SK-N-SH treated with all-trans-retinoic acid at 6 μM for 48 hours (cell line): ENCODE results near the gene CEMP1.

Experiments
- BACH2 ChIP-seq: fragments of 250-450 bp; sonication (Bioruptor Pico); IDR thresholded peaks from 2 replicates; pipeline ENCODE4 v1.9.0; 2021; ENCODE audit warnings: mild to moderate bottlenecking, borderline replicate concordance
- CSDC2 ChIP-seq: fragments of 250-450 bp; sonication (Bioruptor Pico); IDR thresholded peaks from 2 replicates; pipeline ENCODE4 v1.5.0; 2020; ENCODE audit warnings: mild to moderate bottlenecking, moderate library complexity
- CSRNP3 ChIP-seq: fragments of 250-450 bp; sonication (Bioruptor Pico); IDR thresholded peaks from 2 replicates; pipeline ENCODE4 v1.5.1; 2021; ENCODE audit warnings: mild to moderate bottlenecking, moderate library complexity
- ESRRG ChIP-seq: fragments of 250-450 bp; sonication (Bioruptor Pico); IDR thresholded peaks from 2 replicates; pipeline ENCODE4 v1.6.1; 2021; ENCODE audit warnings: mild to moderate bottlenecking
- PATZ1 ChIP-seq: fragments of 250-450 bp; sonication (Bioruptor Pico); IDR thresholded peaks from 2 replicates; pipeline ENCODE4 v1.8.0; 2020; ENCODE audit warnings: mild to moderate bottlenecking, moderate library complexity, borderline replicate concordance
- POU6F1 ChIP-seq: fragments of 250-450 bp; sonication (Bioruptor Pico); IDR thresholded peaks from 2 replicates; pipeline ENCODE4 v1.8.0; 2021; ENCODE audit warnings: low read depth, mild to moderate bottlenecking, moderate library complexity, borderline replicate concordance
- RARB ChIP-seq: fragments of 250-450 bp; sonication (Bioruptor Pico); IDR thresholded peaks from 2 replicates; pipeline ENCODE4 v1.8.0; 2021; ENCODE audit warnings: mild to moderate bottlenecking, moderate library complexity
- TCF4 ChIP-seq: fragments of 250-450 bp; sonication (Bioruptor Pico); IDR thresholded peaks from 2 replicates; pipeline ENCODE4 v1.8.0; 2021; ENCODE audit warnings: mild to moderate bottlenecking, moderate library complexity, borderline replicate concordance
- TOX ChIP-seq: fragments of 250-450 bp; sonication (Bioruptor Pico); IDR thresholded peaks from 2 replicates; pipeline ENCODE4 v1.8.0; 2021; ENCODE audit warnings: mild to moderate bottlenecking, moderate library complexity, borderline replicate concordance
- ZFP30 ChIP-seq: fragments of 450-650 bp; formaldehyde crosslinking; IDR thresholded peaks from 2 replicates; pipeline ENCODE4 v1.5.0; 2022; ENCODE audit warnings: mild to moderate bottlenecking, moderate library complexity
- ZNF565 ChIP-seq: fragments of 450-650 bp; formaldehyde crosslinking; conservative IDR thresholded peaks from 2 replicates; pipeline ENCODE4 v1.5.0; 2020; ENCODE audit warnings: low read depth, mild to moderate bottlenecking, moderate library complexity
- ZNF8 ChIP-seq: fragments of 450-650 bp; formaldehyde crosslinking; IDR thresholded peaks from 2 replicates; pipeline ENCODE4 v1.5.0; 2020; ENCODE audit warnings: mild to moderate bottlenecking, moderate library complexity
- TF ChIP-seq, protein P1 (sequence below): fragments of 250-450 bp; sonication (Bioruptor Pico); IDR thresholded peaks from 2 replicates; pipeline ENCODE4 v1.5.1; 2020; ENCODE audit warnings: low read depth, mild to moderate bottlenecking, moderate library complexity

DNA sequence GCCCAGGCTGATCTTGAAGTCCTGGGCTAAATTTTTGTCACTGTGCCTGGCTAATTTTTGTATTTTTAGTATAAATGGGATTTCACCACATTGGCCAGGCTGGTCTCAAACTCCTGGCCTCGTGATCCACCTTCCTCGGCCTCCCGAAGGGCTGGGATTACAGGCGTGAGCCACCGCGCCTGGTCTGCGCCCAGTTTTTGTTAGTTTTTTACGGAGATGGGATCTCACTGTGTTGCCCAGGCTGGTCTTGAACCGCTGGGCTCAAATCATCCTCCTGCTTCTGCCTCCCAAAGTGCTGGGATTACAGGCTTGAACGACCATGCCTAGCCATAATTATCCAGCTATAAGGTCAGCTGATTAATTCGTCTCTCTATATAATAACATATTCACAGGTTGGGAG, 2.7 kb upstream of the CEMP1 start:
- TF ChIP-seq POU6F1 (CRISPR knock-in tag) = no peak
- no peak for TF ChIP-seq RARB (CRISPR knock-in tag)
- no peak for TF ChIP-seq TCF4 (CRISPR knock-in tag)
- TF ChIP-seq ZNF565 (CRISPR knock-in tag) = no peak
- no peak for TF ChIP-seq TOX (CRISPR knock-in tag)
- TF ChIP-seq, protein P1, sequence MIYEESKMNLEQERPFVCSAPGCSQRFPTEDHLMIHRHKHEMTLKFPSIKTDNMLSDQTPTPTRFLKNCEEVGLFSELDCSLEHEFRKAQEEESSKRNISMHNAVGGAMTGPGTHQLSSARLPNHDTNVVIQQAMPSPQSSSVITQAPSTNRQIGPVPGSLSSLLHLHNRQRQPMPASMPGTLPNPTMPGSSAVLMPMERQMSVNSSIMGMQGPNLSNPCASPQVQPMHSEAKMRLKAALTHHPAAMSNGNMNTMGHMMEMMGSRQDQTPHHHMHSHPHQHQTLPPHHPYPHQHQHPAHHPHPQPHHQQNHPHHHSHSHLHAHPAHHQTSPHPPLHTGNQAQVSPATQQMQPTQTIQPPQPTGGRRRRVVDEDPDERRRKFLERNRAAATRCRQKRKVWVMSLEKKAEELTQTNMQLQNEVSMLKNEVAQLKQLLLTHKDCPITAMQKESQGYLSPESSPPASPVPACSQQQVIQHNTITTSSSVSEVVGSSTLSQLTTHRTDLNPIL = no peak
- no peak for TF ChIP-seq ESRRG (CRISPR knock-in tag)
- no peak for TF ChIP-seq PATZ1
- no peak for TF ChIP-seq BACH2 (CRISPR knock-in tag)
- TF ChIP-seq ZFP30 (CRISPR knock-in tag) = no peak
- no peak for TF ChIP-seq CSDC2 (CRISPR knock-in tag)
- no peak for TF ChIP-seq ZNF8 (CRISPR knock-in tag)
- no peak for TF ChIP-seq CSRNP3
